HG03460 (cell line): ENCODE measurements around the gene ZP1.

Experiments
- ATAC-seq: cut with Tn5 transposase; IDR thresholded peaks from one replicate; pipeline ENCODE4 v1.9.1; 2021; ENCODE audit not compliant: unreplicated experiment

The ZP1 gene

GRCh38 chr11:60874421-60875365, 7.4 kb downstream of the ZP1 start:
- no peak for ATAC-seq

GRCh38 chr11:60875366-60876167, 8.2 kb downstream of the ZP1 start:
- ATAC-seq, result no peak

- no peak for ATAC-seq
These were observed 8.8 kb downstream of the ZP1 start for GRCh38 chr11:60876168-60876485.

- no peak for ATAC-seq
These were observed 11.1 kb downstream of the ZP1 start for GRCh38 chr11:60878245-60879101.

- ATAC-seq, result no peak
These were observed 11.8 kb downstream of the ZP1 start for GRCh38 chr11:60879104-60879503.

- no peak for ATAC-seq
These were observed 12.7 kb downstream of the ZP1 start for GRCh38 chr11:60879971-60880588.

GRCh38 chr11:60880643-60881282, 13.4 kb downstream of the ZP1 start:
- ATAC-seq, result no peak

GRCh38 chr11:60887556-60887955, 20.2 kb downstream of the ZP1 start:
- no peak for ATAC-seq

GRCh38 chr11:60889869-60890311, 22.5 kb downstream of the ZP1 start:
- ATAC-seq, result no peak

GRCh38 chr11:60890696-60891095, 23.4 kb downstream of the ZP1 start:
- no peak for ATAC-seq

GRCh38 chr11:60891103-60891741, 23.9 kb downstream of the ZP1 start:
- no peak for ATAC-seq

GRCh38 chr11:60895687-60896086, 28.3 kb downstream of the ZP1 start:
- no peak for ATAC-seq

- ATAC-seq, result no peak
These were observed 30.2 kb downstream of the ZP1 start for GRCh38 chr11:60897496-60897895.

GRCh38 chr11:60899046-60899936, 31.9 kb downstream of the ZP1 start:
- no peak for ATAC-seq

- no peak for ATAC-seq
These were observed 32.6 kb downstream of the ZP1 start for GRCh38 chr11:60899977-60900376.

- no peak for ATAC-seq
These were observed 33.5 kb downstream of the ZP1 start for GRCh38 chr11:60900673-60901404.

- ATAC-seq, result no peak
These were observed 35.3 kb downstream of the ZP1 start for GRCh38 chr11:60902625-60903024.

- no peak for ATAC-seq
These were observed 37.7 kb downstream of the ZP1 start for GRCh38 chr11:60905047-60905446.
